ENCODE measurements around the gene SLCO1B1. TPM values are rescaled to one million over a fixed set of nuclear protein-coding genes. Genes with fewer than 3 reads are reported as not detected.

Gene SLCO1B1
- total and polyA plus RNA-seq, 7 experiments from 2014 or later: not detected

DNA sequence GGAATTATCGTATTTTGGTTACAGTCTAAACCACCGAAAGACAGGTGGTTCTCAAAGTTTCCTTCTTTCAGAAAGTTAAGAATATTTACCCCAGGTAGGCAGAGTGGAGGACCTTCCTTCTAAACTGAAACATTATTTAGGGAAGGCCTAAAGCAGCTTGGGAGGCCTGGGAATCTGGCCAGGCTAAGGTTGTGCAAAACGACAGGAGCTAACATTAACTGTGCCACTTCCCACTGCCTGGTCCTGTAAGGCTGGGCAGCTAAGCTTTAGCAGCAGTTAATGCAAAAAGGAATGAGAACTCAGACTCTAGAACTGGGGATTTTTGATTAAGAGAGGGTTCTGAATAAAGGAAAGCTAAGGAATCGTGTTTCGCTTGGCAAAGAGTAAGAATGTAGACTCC, 121.1 kb downstream of the SLCO1B1 start:
- no peak for ATAC-seq
- no peak for DNase-seq
- Histone ChIP-seq H3K4me3 (ENCODE audit: low read length) (no peak overlapping the region), H3K27me3 (ENCODE audit: control insufficient read depth in 2 of 2, insufficient read depth in 2 of 2, low read length in 2 of 2) (no peaks in the 10 kb centered on the region), H3K36me3 (ENCODE audit: control insufficient read depth in 2 of 3, insufficient read depth in 3 of 3, low read length in 3 of 3) (no peaks in the 10 kb centered on the region), H3K4me1 (ENCODE audit: control insufficient read depth in 2 of 2, insufficient read depth in 2 of 2, low read length in 2 of 2) (no peaks in the 10 kb centered on the region), H3K27ac (ENCODE audit: low read depth, low read length) (no peak overlapping the region), H3K9me3 (ENCODE audit: control insufficient read depth in 2 of 3, low read length in 3 of 3) (peaks cover 0 to under 1% (median 0%) of the 10 kb centered on the region in 3 experiments)
- peaks cover 0 to 2% (median 0%) of the 10 kb centered on the region in 11 donors for H3K9me3 Mint-ChIP-seq
- CTCF ChIA-PET: interaction anchor here (0.6 kb wide), 1 partner anchor 813 kb away, joined by 4 read pairs; no protein-coding TSS in a partner anchor
- no peaks in the 10 kb centered on the region for H3K4me1 Mint-ChIP-seq
- H3K27me3 Mint-ChIP-seq: peaks cover 0 to 4% (median 0%) of the 10 kb centered on the region in 5 donors
- no peak overlapping the region for H3K27ac Mint-ChIP-seq
- intact Hi-C loops (cut with micrococcal nuclease): no loop called here
- POLR2A ChIA-PET: no interaction called here
- no peak overlapping the region for H3K4me3 Mint-ChIP-seq
- H3K36me3 Mint-ChIP-seq: no peaks in the 10 kb centered on the region

DNA sequence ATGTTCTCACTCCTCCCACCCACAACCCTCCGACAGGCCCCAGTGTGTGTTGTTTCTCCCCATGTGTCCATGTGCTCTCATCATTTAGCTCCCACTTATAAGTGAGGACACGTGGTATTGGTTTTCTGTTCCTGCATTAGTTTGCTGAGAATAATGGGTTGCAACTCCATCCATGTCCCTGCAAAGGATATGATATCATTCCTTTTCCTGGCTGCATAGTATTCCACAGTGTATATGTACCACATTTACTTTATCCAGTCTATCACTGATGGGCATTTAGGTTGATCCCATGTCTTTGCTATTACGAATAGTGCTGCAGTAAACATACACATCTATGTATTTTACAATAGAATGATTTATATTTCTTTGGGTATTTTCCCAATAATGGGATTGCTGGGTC, 126.2 kb downstream of the SLCO1B1 start:
- Histone ChIP-seq H3K9me3 (ENCODE audit: control insufficient read depth in 2 of 3, low read length in 3 of 3) (peaks cover 0 to 6% (median 0%) of the 10 kb centered on the region in 3 experiments), H3K36me3 (ENCODE audit: control insufficient read depth in 2 of 3, insufficient read depth in 3 of 3, low read length in 3 of 3) (no peaks in the 10 kb centered on the region), H3K27ac (ENCODE audit: low read depth, low read length) (no peak overlapping the region), H3K27me3 (ENCODE audit: control insufficient read depth in 2 of 2, insufficient read depth in 2 of 2, low read length in 2 of 2) (no peaks in the 10 kb centered on the region), H3K4me3 (ENCODE audit: low read length) (no peak overlapping the region), H3K4me1 (ENCODE audit: control insufficient read depth in 2 of 2, insufficient read depth in 2 of 2, low read length in 2 of 2) (no peaks in the 10 kb centered on the region)
- ChIA-PET POLR2A (no interaction called here), CTCF (no interaction called here)
- DNase-seq (no peak), ATAC-seq (no peak)
- peaks cover 0 to 6% (median 4%) of the 10 kb centered on the region in 5 donors for H3K27me3 Mint-ChIP-seq
- no peaks in the 10 kb centered on the region for H3K4me1 Mint-ChIP-seq
- H3K36me3 Mint-ChIP-seq: no peaks in the 10 kb centered on the region
- intact Hi-C loops (cut with micrococcal nuclease): no loop called here
- H3K4me3 Mint-ChIP-seq: no peak overlapping the region
- no peak overlapping the region for H3K27ac Mint-ChIP-seq
- H3K9me3 Mint-ChIP-seq: peaks cover 0 to 34% (median 7%) of the 10 kb centered on the region in 11 donors

DNA sequence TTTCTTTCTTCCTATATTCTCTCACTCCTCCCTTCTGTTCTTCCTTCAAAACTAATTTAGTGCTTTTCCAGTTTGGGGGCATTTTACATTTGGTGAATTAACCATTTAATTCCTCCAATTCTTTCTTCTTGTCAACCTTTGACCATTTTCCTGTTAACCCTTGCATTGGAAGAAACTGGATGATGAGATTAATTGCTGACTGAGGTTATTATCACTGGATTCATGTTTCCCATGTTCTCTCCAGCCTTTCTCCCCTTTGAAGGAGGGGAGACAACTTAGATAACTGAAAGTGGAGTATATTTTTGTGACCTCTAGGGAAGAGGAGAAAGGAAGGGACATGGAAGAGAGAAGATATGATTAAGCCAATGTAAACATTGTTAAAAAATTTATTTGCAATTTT, 133.2 kb downstream of the SLCO1B1 start:
- no peak for ATAC-seq
- no peaks in the 10 kb centered on the region for H3K4me1 ChIP-seq (ENCODE audit: control insufficient read depth in 2 of 2, insufficient read depth in 2 of 2, low read length in 2 of 2)
- Mint-ChIP-seq H3K4me3 (no peak overlapping the region), H3K27ac (no peak overlapping the region), H3K36me3 (peaks cover 0 to 6% (median 0%) of the 10 kb centered on the region in 5 donors), H3K4me1 (no peaks in the 10 kb centered on the region), H3K27me3 (peaks cover 4 to 32% (median 11%) of the 10 kb centered on the region in 5 donors), H3K9me3 (peaks cover 0 to 35% (median 11%) of the 10 kb centered on the region in 11 donors)
- ChIA-PET CTCF (no interaction called here), POLR2A (no interaction called here)
- DNase-seq: no peak
- H3K9me3 ChIP-seq (ENCODE audit: control insufficient read depth in 2 of 3, low read length in 3 of 3): no peaks in the 10 kb centered on the region
- H3K27ac ChIP-seq (ENCODE audit: low read depth, low read length): no peak overlapping the region
- no peak overlapping the region for H3K4me3 ChIP-seq (ENCODE audit: low read length)
- intact Hi-C loops (cut with micrococcal nuclease): no loop called here
- H3K36me3 ChIP-seq (ENCODE audit: control insufficient read depth in 2 of 3, insufficient read depth in 3 of 3, low read length in 3 of 3): no peaks in the 10 kb centered on the region
- no peaks in the 10 kb centered on the region for H3K27me3 ChIP-seq (ENCODE audit: control insufficient read depth in 2 of 2, insufficient read depth in 2 of 2, low read length in 2 of 2)

DNA sequence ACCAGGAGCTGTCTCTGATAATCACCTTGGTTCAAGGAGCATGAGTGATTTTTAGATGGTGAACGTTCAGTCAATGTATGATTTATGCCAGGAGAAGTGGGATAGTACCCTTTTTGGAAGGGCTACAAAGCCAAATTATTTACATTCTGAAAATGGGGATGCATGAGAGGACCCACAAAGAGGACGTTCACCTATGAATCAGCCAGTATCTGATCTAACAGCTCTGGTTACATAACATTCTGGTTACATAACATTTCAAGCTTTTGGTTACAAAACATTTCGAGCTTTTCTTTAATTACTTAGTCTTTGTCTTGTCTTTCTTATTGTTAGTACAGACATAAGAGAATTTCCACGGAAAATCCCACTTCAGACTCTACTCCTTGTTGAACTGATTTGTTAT, 134.9 kb downstream of the SLCO1B1 start:
- Mint-ChIP-seq H3K4me1 (no peaks in the 10 kb centered on the region), H3K4me3 (no peak overlapping the region), H3K36me3 (peaks cover 0 to 6% (median 0%) of the 10 kb centered on the region in 5 donors), H3K27me3 (peaks cover 6 to 36% (median 15%) of the 10 kb centered on the region in 5 donors), H3K9me3 (peaks cover 0 to 20% (median 6%) of the 10 kb centered on the region in 11 donors), H3K27ac (no peak overlapping the region)
- Histone ChIP-seq H3K4me1 (ENCODE audit: control insufficient read depth in 2 of 2, insufficient read depth in 2 of 2, low read length in 2 of 2) (no peaks in the 10 kb centered on the region), H3K27me3 (ENCODE audit: control insufficient read depth in 2 of 2, insufficient read depth in 2 of 2, low read length in 2 of 2) (no peaks in the 10 kb centered on the region), H3K9me3 (ENCODE audit: control insufficient read depth in 2 of 3, low read length in 3 of 3) (no peaks in the 10 kb centered on the region), H3K27ac (ENCODE audit: low read depth, low read length) (no peak overlapping the region), H3K4me3 (ENCODE audit: low read length) (no peak overlapping the region), H3K36me3 (ENCODE audit: control insufficient read depth in 2 of 3, insufficient read depth in 3 of 3, low read length in 3 of 3) (no peaks in the 10 kb centered on the region)
- CTCF ChIA-PET: no interaction called here
- no peak for ATAC-seq
- POLR2A ChIA-PET: no interaction called here
- DNase-seq: no peak
- intact Hi-C loops (cut with micrococcal nuclease): no loop called here

DNA sequence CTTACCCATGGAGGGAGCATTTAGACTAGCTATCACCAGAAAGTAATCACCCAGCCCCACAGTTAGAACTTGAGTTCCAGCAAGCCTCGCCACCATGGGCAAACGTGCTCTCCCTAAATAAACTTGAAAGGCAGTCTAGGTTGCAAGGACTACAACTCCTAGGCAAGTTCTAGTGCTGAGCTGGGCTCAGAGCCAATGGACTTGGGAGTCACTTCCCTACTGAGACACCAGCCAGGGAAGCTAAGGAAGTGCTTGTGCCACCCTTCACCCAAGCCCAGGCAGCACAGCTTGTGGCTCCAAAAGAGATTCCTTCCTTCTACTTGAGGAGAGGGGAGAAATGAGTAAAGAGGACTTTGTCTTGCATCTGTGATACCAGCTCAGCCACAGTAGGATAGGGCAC, 145.8 kb downstream of the SLCO1B1 start:
- DNase-seq (no peak), ATAC-seq (no peak)
- Histone ChIP-seq H3K27me3 (ENCODE audit: control insufficient read depth in 2 of 2, insufficient read depth in 2 of 2, low read length in 2 of 2) (no peaks in the 10 kb centered on the region), H3K9me3 (ENCODE audit: control insufficient read depth in 2 of 3, low read length in 3 of 3) (no peaks in the 10 kb centered on the region), H3K4me3 (ENCODE audit: low read length) (no peak overlapping the region), H3K36me3 (ENCODE audit: control insufficient read depth in 2 of 3, insufficient read depth in 3 of 3, low read length in 3 of 3) (no peaks in the 10 kb centered on the region), H3K4me1 (ENCODE audit: control insufficient read depth in 2 of 2, insufficient read depth in 2 of 2, low read length in 2 of 2) (no peaks in the 10 kb centered on the region), H3K27ac (ENCODE audit: low read depth, low read length) (no peak overlapping the region)
- no peaks in the 10 kb centered on the region for H3K4me1 Mint-ChIP-seq
- POLR2A ChIA-PET: no interaction called here
- H3K27me3 Mint-ChIP-seq: peaks cover 7 to 54% (median 29%) of the 10 kb centered on the region in 5 donors
- intact Hi-C loops (cut with micrococcal nuclease): no loop called here
- H3K27ac Mint-ChIP-seq: no peak overlapping the region
- H3K9me3 Mint-ChIP-seq: peaks cover 0 to 2% (median 0%) of the 10 kb centered on the region in 11 donors
- CTCF ChIA-PET: no interaction called here
- no peak overlapping the region for H3K4me3 Mint-ChIP-seq
- no peaks in the 10 kb centered on the region for H3K36me3 Mint-ChIP-seq

Other genes starting within 250 kb of the SLCO1B1 start
- under 1 TPM in 1 of 5 experiments, not detected in 4; 0.27 TPM for gene SLCO1A2, start 203.7 kb downstream of the SLCO1B1 start, total RNA-seq
- gene SLCO1A2, start 203.7 kb downstream of the SLCO1B1 start, polyA plus RNA-seq: not detected
- not detected for gene IAPP, start 241.7 kb downstream of the SLCO1B1 start, total RNA-seq
- not detected for gene IAPP, start 241.7 kb downstream of the SLCO1B1 start, polyA plus RNA-seq

Measured in naive thymus-derived CD4-positive, alpha-beta T cell (primary cell).